Measurements from ENCODE around the gene PRRG3.
"Not testable (repeated sequence)": the region's sequence is repeated elsewhere in the genome, so short reads cannot be mapped to it uniquely, and the experiment has no call there.

Gene PRRG3

DNA sequence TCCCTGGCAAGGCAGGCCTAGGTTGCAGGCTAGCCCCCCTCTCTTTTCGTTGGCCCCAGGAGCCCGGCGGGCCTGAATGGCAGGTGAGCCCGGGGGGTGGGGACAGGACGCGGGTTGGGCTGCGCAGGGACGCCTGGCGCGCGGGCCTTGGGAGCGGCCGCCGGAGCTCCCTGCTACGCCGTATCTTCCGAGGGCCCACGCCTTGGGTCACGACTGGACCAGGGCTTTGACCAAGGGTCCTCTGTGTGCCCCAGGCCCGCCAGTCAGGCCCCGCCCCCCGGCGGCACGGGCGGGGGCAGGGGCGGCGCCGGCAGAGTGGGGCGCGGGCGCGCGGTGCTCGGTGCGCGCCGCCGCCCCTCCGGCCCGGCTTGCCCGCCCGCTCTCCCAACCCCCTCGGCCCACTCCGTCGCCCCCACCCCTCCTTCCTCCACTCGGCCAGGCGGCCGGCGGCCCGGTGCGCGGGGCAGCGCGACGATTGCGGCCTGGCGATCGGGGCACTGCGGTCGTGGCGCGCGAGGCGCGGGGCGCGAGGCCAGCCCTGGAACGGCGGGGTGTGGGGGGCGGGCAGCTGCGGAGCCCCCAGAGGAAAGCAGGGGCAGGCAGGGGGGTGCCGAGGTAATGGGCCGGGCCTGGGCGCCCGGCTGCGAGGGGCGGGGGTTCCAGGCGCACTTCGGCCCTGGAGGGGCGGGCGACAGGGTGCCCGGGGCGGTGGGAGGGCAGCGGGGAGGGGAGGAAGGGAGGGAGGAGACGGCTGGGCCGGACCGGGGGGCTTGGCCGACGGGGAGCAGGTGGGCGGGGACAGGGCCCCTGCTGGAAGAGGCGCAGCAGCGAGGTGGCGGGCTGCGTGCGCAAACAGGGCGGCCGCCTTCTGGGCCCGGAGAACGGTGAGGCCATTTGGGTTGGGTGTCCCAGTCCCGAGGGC is at the start of gene PRRG3:
TSS of gene PRRG3 (plus strand) at position 798 of the 922 bp plus-strand sequence. CDS start 3,357 bp downstream, outside the sequence.
- DNase-seq = peak; percentile 43

- no peak for DNase-seq
Observed at GRCh38 chrX:151675121-151675746, 20.0 kb upstream of the PRRG3 start.

GRCh38 chrX:151676196-151676595 is 19.1 kb upstream of the PRRG3 start:
- no peak for DNase-seq

DNA sequence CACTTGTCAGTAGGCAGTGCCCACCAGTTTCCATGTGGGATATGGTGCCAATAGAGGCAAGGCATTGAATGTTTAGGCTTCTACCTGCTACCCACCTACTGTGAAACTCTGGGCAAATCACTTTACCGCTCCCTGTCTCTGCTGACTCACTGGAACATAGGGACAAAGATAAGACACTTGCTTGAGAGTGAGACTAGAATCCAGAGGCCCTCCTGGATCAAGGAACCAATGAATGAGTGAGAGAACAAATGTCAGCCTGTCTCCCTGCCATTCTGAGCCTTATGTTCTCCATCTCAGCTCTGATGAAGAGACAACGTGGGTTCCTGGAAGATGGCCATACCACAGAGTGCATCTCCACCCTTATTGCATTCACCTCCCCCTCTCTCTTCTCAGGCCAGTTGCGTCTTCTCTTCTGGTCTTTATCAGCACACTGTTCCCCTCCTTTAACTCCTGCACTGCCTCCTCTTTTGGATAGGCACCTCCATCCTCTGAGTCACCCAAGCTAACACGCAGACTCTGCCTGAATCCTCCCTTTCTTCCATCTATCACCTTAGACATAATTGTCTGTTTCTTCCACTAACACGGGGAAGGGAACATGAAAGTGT is 15.4 kb upstream of the PRRG3 start:
- DNase-seq = no peak

GRCh38 chrX:151680805-151681204 is 14.5 kb upstream of the PRRG3 start:
- DNase-seq = peak; percentile 40

- no peak for DNase-seq
Observed at GRCh38 chrX:151687635-151688034, 7.6 kb upstream of the PRRG3 start.

- no peak for DNase-seq
Observed at GRCh38 chrX:151688695-151689094, 6.6 kb upstream of the PRRG3 start.

- DNase-seq = no peak
Observed at GRCh38 chrX:151692825-151693224, 2.4 kb upstream of the PRRG3 start.

DNA sequence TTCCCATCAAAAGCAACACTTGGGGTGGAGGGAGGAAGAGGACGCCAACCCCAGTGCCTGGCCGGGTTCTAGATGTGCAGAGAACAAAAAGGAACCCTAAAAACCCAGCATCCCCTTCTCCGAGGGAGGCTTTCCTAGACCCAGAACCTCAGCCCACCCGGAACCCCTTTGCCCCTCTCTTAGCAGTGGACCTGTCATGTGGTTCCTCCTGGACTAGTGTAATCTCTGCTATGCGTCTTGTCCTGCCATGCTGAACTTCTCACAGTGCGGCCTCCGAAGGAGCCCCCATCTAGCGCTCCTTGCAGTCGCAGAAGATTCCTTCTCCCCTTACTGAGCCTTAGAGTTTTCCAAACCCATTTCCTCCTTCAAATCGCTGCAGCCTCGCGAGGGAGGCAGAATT is 1.1 kb upstream of the PRRG3 start:
- DNase-seq = no peak

- DNase-seq = peak; percentile 24
Observed at GRCh38 chrX:151695583-151696340, 504 bp downstream of the PRRG3 start.

DNA sequence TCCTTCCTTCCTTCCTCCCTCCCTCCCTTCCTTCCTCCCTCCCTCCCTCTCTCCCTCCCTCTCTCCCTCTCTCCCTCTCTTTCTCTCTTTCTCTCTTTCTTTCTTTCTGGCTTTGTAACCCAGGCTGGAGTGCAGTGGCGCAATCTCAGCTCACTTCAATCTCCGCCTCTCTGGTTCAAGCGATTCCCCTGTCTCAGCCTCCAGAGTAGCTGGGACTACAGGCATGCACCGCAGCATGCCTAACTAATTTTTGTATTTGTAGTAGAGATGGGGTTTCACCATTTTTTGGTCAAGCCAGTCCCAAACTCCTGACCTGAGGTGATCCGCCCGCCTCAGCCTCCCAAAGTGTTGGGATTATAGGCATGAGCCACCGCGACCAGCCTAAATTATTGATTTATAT is 1.8 kb downstream of the PRRG3 start:
- not testable (repeated sequence) for DNase-seq

DNA sequence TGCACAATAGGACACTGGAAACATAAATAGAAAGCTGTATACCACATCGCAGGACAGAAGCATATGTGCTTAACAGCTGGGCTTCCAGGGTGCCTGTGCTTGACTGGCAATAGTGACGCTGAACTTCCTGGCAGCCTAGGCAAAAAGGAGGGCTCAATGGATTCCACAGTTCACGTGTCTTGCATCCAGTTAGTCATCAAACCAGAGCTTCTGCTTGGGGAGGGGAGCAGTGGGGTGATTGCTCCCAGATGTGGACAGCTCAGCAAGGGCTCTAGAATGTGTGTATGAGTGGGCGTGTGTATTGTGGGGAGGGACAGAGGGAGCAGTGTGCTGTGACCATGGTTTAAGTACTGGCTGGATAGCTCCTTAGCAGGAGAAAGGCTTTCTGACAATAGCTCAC is 2.3 kb downstream of the PRRG3 start:
- DNase-seq = no peak

GRCh38 chrX:151698485-151698884 is 3.2 kb downstream of the PRRG3 start:
- DNase-seq = no peak

DNA sequence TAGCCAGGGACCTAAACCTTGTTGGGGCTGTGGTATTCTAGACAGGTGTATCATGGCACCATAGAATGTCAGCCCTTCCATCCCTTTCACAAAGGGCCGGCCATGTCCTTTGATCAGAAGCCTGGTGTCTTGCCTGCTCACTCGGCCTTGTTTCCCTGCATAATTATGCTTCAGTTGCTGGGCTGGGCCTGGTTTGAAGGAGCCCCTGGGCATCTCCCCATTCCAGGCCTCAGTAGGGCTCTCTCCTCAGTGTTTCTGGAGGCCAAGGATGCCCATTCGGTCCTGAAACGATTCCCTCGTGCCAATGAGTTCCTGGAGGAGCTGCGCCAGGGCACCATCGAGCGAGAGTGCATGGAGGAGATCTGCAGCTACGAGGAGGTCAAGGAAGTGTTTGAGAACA is 4.5 kb downstream of the PRRG3 start:
- no peak for DNase-seq

- DNase-seq = no peak
Observed at GRCh38 chrX:151700581-151700980, 5.3 kb downstream of the PRRG3 start.

- no peak for DNase-seq
Observed at GRCh38 chrX:151701071-151701470, 5.8 kb downstream of the PRRG3 start.

DNA sequence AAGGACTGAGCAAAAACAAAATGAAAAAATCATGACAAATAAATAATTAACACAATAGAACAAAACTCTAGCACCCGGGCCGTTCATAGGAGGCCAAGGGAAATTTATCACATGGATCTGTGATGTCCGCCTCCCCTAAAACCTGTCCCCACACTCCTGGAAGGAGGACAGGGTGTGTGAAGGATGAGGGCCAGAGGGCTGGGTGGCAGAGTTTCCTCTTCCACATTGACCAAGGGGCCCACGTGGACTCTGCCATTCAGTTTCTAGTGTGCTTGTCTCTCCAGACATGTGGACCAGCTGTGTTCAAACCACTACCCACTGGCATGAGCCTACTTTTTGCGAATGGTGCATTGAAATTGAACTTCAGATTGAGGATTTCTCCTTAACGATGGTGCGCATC is 6.3 kb downstream of the PRRG3 start:
- DNase-seq = no peak

- no peak for DNase-seq
Observed at GRCh38 chrX:151702026-151702714, 6.9 kb downstream of the PRRG3 start.

- no peak for DNase-seq
Observed at GRCh38 chrX:151702741-151703340, 7.6 kb downstream of the PRRG3 start.

DNA sequence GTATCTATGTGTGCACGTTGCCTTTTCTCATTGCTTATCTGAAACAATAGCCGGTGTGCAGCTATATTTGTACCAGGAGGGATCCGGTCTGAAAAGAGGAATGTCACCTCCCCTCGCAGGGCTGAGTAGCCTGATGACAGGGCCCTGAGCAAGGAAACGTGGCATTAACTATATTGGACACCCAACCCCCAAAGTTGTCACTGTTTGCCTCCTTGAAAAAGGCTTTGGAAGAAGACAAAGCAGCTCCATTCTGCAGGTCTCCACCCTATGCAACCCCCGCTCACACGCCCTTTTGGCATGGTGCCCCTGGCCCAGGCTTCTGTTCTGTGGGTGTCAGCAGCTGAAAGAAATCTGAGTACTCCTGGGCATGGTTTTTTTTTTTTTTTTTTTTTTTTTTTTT is 8.2 kb downstream of the PRRG3 start:
- DNase-seq = peak; percentile 68

DNA sequence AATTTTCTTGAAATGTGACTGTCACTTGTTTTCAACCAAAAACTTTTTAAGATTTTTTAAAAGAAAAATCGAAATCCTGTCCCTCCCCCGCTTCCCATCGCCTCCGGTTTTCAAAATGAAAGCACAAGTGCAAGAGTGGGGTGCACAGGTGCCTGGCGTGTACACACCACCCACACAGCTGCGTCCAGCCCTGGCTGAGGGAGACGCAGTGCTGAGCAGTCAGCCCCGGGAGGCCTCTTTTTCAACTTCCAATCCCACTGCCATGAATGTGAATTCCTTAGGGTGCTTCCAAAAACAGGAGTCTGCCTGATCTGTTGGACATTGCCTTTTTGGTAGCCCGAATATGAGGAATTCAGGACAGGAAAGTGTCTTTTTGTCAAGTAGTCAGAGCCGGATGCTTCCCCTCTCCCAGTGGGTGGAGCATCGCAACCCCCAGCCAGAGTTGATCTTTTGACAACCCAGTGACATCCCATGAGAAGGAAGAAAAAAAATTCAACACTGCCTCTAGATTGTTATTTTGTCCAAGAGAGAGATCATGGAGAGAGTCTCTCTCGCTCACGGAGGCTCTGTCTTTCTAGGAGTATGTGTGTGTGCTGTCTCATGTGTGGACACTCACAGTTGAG is 8.9 kb downstream of the PRRG3 start:
- no peak for DNase-seq

- no peak for DNase-seq
Observed at GRCh38 chrX:151708821-151709220, 13.6 kb downstream of the PRRG3 start.
